Erythroblast (primary cell): ENCODE results near the gene PRSS8.

ENCODE experiments used
- GATA1 ChIP-seq: IDR thresholded peaks from 2 replicates; pipeline ENCODE4 v1.6.1; 2011; ENCODE audit warnings: low read depth, mild to moderate bottlenecking, control low read depth, low read length, moderate library complexity
- POLR2A ChIP-seq: IDR thresholded peaks from 2 replicates; pipeline ENCODE4 v1.6.1; 2011; ENCODE audit warnings: mild to moderate bottlenecking, low read length

DNA sequence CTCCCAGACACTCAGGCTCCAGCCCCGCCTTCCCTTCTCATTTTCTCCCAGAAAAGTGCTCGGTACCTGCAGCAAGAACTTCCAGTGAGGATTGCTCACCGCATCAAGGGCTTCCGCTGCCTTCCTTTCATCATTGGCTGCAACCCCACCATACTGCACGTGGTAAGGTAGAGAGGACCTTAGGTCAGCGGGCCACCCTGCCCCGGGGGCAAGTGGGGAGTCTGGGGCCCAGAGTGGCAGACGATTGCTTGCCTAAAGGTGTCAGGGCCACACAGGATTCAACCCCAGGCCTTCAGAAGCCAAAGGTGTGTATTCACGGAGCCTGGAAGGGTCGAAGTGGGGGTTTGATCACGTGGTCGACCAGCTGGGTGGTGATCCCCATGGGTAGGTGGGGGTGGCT lies 25.9 kb downstream of the PRSS8 start:
- no peak for TF ChIP-seq POLR2A
- no peak for TF ChIP-seq GATA1
